Stimulated activated CD8-positive, alpha-beta memory T cell treated with anti-CD3 and anti-CD28 coated beads, Interleukin-7, amount 100 ng/mL, for 1 hour (primary cell): ENCODE data around the gene SMAP1.

ENCODE experiments used
- DNase-seq, 2 donors: peaks; one replicate each; pipeline ENCODE4 v3.0.0-alpha.2; 2020; ENCODE audit warnings: low read depth in 2 of 2

Gene SMAP1

DNA sequence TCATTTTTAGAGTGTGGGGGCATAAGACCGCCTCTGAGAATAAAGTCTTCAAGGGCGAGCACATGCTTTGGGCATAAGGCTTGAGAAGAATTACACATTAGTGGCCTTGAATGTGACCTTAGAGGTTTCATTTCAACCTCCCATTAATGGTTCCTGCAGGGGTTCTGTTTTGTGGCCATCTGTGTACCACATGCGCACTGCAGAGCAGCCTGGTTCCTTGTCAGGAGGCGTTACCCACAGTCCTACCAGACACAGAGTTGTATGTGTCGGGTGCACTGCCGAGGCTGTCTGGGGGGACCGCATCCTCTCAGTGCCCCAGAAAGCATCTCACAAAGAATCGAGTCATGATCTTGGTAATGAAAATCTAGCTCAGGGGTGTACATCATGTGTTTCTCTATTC lies 173.4 kb downstream of the SMAP1 start:
- no peak for DNase-seq

DNA sequence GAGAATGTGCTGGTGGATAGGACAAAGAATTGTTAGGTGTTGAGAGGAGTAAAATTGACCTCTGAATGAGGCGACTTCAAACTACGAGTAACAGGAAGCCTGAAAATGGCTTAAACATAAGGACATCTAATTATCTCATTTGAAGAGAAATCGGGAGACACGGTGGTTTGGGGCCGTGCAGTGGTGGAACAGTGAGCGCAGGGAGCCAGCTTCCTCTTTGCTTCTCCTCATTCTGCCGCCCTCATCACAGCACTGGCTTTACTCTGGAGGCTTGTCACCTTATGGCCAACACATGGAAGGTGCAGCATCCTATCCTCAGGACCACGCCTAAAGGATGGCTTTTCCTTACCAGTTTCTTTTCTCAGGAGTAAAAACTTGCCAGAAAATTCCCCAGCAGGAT lies 174.9 kb downstream of the SMAP1 start:
- no peak for DNase-seq

DNA sequence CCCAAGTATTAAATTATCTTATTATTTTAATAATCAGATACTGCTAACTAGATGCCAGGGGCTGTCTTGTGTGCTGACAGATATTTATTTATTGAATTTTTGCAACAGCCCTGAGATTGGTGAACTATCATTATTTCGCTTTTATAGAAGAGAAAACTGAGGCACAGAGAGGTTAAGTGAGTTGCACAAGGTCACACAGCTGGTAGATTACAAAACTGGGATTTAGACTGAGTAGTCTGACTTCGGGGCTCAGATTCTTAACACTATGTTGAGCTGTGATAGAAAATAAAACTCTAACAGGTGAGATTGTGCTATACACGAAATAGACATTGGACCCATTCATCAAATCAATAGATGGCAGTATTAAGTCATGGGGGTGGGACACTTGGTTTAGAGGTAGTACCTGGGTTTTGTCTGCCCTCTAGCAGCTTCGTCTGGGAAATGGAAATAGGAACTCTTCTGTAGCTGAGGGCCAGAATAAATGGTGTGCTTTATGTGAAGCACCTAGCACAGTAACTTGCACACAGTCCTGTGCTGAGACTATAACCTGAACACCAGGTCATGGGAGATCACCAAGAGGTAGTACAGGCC lies 175.7 kb downstream of the SMAP1 start:
- no peak for DNase-seq

DNA sequence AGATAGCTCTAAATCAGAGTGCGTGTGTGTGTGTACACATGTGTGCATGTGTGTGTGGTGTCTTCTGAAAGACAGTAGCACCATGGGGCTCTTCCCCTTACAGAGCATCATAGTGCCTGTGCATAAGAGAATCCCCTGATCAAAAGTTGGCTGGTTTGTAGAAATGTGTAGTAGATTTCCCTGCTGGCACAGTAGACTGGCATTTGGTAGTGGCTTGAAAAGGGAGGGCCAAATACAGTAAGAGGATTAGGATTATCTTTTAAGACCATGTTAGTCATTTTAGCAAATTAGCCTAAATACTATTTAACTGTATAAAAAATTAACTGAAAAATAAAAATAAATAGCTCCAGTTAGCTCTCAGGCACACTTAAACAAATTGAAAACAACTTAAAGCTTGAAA lies 176.6 kb downstream of the SMAP1 start:
- DNase-seq = no peak

DNA sequence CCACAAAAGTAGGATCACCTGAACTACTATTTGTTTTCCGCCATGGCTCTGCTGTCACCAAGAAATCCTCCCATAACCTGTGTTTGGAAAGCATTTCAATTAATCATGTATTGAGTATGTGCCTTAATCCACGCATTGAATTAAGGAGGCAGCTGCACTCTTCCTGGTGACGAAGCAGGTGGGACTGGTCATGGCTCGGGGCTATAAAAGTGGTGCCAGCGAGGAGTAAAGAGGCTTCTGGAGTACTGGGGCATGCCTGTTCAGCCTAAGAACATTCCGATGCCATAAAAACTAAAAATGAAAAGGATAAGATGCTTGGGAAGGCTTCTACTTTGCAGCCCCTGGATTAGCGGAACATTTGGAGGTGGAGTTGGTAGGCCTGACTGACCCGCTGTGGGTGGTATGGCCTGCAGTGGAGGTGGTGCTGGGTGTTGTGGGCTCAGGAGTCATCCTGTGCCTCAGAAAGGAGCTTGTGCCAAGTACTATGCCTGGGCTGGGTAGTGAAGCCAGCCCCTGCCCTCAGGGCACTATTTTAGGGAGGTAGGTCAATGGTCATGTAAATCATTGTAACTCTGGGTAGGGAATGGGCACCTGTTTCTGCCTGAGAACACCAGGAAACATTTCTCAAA lies 178.6 kb downstream of the SMAP1 start:
- DNase-seq = no peak

DNA sequence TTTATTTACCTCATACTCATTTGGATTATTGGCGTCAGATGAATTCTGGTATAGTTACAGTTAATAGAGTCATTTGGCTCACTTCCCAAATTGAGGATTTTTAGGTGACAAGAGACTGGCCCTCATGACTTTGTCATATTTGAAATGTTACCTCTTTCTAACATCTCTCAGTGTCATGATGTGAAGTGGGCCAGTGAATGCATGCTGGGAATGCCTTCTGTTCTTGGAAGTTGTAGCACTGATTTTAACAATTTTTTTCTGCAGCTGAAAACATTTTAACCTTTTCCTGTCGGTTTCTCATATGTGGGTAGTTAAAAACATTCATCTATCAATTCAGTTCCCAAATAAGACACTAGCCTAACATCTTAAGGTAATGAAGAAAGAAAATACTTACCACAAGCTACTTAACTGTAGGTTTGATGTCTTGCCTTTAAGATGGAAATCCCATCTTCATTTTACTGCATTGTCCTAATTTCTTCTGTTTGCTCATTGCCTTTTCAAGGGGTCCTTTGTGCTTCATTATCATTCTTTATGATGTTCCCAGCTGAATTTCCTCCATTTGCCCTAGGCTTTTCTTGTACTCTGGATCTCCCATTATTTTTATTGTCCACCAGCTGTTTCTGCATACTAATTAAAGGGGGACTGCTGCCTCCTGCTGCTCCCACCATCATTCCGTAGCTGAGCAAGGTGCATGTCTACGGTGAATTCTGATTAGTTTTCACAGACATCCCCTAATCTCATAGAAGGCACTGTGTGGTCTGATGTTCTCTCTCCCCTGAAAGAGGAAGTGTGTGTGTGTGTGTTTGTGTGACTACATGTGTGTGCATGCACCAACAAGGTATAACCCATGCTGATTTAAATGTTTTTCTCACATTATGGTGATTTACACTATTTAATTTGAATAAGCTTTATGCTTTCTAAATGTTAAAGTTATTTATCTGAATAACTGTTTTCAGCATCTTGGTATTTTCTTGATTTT lies 179.7 kb downstream of the SMAP1 start:
- no peak for DNase-seq

DNA sequence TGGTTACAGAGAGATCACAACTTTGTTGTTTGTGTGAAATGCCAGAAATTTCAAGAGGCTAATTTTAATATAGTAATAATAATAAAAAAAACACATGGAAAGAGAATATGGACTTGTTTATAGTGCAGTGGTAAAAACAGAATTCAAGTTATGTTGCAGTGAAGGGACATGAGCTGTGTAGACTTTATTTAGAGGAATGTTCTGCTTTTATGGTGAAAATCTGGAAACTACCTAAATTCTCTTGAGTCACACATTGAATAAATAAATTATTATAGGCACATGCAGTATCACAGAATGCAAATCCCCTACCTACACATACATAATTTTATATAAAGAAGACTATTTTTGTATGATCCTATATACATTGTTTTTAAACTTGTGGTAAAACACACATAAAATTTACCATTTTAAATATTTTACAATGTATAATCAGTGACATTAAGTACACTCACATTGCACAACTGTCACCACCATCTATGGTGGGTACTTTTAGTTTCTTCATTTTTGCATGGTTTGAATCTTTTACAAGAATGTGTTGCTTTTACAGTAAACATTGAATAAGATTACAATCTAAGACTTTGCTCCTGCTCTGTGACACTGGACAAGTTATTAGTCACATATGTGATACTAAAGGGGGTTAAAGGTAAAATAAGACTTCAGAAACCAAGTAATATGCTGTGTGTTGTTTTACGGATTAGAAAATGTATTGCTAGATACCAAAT lies 181.8 kb downstream of the SMAP1 start:
- DNase-seq = no peak

DNA sequence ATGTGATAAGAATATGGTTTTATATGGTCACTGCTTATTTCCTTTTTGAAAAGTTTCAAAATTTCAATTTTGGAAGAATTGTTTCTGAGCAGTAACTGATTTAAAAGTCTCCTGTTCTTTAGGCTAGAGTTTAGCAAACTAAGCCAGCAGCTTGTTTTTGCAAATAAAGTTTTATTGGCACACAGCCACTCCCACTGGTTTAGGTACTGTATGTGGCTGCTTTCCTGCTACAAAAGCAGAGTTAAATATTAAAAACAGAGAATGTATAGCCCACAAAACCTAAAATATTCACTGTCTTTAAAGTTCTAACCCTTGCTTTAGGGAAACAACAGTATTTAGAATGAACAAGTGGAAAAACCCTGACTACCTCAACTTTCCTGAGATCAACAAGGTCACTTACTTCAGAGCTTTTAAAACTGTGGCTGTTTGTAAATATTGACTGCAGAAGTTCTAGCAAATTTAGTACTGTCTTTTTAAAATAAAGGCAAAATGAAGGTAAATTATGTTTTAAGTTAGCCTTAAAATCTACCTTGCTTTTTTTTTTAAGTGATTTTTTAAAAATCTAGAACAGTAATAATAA lies 185.1 kb downstream of the SMAP1 start:
- no peak for DNase-seq

DNA sequence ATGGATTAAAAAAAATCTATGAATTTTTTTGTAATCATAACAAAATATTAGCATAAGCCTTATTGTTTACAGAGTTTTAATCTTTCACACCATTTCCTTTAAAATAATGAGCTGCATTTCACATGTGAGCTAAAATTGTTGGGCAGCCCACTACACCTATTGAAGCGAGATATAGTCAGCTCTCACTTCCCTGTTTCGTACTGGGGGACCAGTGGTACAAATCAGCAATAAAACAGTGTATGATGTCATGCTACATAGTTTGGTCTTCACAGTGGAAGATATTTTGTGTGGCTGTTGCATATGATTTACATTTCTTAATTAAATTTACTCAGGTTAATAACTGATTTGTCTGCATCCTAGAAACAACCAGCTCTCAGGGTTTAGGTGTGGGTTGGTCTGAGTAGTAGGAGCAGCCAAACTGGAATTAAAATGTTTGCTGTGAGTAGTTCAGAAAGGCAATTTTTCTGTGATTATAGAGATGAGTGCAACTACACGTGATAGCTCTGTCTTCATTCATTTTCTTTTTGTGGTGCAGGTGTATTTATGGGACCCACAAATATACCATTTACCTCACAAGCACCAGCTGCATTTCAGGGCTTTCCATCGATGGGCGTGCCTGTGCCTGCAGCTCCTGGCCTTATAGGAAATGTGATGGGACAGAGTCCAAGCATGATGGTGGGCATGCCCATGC lies 189.8 kb downstream of the SMAP1 start:
- DNase-seq = no peak

DNA sequence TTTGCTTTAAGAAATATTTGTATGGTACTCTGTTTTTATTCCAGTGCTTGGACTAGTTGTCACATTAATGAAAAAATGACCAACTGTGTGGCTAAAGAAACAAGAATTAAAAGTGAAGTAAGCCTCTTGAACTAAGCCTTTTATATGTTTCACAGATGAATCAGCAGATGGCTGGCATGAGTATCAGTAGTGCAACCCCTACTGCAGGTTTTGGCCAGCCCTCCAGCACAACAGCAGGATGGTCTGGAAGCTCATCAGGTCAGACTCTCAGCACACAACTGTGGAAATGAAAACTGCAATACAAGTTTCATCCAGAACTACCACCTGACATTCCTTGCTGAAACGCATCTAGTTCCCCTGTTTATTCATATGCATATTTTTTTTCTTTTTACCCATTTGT lies 192.4 kb downstream of the SMAP1 start:
- DNase-seq = no peak

DNA sequence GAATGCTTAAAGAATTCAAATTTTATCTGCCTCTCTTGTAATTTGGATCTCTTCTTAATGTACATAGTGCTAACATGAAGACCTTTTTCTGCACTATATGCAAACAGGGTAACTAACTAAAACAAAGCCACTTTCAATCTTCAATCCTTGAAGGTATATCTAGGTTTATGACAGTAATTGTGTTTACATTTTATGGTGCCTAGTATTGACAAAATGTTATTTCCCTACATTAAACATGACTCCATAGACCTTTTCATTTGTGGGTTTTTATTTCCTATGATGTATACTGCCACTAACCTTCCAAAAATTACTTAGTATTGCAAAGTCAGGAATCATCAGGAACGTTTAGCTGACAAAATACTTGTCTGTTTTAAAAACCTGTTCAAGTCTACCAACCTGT lies 193.2 kb downstream of the SMAP1 start:
- DNase-seq = no peak

DNA sequence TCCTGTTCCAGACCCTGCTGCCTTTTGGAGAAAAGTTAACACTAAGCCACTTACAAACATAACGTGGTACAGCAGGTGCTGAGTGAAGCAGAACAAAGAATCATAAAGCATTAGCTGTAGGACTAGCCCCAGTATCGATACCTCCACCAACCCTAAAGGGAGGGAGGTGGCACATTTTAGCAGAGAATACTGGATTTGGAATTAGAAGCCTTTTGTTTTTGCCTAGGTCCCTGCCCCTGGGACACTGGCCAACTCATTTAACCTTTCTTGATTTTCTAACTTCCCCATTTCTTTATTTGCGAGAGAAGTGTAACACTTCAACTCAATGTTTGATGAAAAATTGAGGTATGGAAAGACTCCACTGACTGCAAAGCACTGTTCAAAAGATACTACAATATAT lies 195.7 kb downstream of the SMAP1 start:
- no peak for DNase-seq

DNA sequence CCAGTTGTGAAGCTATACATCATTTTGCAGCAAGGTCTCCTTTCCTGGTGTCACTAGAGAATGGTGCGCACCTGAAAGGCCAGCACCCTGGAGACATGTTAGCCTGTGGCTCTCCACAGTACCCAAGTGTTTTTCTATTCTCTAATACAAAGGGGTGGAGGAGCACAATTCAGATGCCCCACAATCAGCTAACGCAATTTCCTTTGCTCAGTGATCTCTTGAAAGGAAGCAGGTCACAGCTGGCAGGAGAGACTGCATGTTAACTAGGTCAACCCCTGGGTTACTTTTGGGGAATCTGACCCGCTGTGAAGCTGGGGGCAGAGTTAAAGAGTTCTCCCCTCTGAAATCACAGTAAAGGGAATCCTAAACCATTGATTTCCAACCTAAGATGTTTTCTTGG lies 196.7 kb downstream of the SMAP1 start:
- no peak for DNase-seq

DNA sequence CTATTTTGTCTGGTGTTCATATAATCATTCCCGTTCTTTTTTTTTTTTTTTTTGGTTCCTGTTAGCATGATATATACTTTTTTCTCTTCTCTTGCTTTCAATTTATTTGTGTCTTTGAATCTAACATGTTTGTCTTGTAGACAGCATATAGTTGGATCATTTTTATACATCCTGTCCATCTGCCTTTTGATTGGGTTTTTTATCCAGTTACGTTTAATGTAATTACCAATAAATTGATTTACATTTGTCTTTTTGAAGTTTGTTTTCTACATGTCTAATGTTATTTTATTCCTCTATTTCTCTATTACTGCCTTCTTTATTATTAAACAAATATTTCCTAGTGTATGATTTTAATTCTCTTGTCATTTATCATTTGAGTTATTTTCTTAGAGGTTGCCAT lies 204.8 kb downstream of the SMAP1 start:
- DNase-seq = no peak

DNA sequence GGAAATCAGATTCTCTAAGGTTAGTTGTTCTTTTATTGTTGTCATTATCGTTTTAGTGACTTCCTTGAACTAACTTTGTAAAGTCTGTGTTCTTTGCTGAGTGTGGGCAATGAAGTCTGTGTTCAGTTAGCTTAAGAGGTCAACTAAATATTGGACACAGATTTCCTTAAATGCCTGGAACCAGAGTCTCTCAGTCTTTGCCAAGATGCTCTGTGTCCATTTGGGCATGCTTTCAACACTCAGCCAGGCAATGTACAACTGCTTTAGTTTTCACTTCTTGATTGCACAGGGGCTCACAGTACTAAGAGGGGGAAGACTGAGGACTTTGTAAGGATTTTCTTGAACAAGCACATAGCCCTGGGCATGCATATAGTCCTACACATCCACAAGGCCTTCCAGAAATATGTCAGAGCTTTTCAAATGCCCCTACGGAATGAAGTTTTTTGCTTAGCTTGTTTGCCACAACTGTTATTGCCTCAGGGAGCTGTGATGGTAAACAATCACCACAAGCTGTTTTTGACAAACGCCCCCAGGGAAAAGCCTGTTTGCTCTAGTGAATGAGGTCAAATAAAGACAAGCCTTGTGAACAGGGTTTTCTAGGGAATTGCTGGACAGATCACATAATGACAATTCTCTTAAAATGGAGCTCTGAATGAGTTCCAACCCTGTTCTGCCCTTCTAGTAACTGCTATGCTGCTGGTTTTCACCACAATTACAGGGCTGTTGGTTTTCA lies 206.7 kb downstream of the SMAP1 start:
- DNase-seq = no peak

DNA sequence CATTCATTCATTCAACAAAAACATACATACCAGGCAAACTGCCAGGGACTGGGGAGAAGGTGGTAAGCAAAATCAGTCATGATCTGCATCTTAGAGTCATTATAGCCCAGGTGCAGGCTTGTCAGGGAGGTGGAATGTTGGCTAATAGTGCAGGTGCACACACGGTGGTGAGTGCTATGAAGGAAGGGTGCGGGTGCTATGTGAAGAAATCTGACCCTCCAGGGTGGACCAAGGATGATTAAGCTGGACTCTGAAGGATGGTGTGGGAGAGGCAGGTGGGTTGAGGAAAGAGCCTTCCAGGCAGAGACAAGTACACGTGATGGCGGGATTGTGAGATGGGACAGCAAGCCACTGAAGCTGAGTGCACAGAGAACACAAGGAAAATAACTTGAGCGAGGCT lies 211.8 kb downstream of the SMAP1 start:
- no peak for DNase-seq

DNA sequence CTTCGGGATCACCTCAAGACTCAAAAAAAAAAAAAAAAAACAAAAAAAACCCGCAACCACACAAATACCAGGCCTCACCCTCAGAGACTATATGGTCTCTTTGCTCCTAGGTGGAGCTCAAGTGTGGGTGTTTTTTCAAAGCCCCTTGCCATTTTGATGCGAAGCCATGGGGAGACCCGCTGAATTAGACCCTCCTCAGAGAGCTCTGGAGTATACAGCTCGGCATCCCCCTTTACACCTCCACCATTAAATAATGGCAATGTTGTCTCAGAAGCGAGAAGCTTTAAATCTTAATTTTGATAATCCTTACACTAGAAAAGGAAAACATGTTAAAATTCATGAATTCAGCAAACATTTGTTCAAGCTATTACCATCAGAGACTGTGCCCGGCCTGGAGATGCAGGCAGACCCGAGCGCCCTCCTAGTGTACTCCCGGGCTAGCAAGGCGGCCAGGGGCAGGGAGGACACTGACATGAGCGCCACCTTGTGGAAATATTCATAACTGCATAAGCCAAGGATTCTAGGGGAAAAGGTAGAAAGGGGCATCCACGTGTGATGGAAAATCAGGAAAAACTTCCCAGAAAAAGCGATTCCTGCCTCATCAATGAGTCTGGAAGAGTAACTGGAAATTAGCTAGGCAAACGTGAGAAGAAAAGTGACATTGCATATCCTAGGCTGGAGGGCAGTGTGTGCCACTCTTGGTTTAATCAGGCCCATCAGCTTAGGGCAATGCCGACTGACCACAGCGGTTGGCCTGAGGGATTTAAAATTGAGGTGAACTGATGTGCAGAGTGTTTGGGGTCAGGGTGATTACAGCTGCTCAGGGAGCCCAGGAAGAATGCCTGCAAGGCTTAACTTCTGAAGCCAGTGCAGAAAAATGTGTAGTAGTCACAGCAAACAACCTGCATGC lies 216.6 kb downstream of the SMAP1 start:
- DNase-seq = peak; percentile 20 to 25

DNA sequence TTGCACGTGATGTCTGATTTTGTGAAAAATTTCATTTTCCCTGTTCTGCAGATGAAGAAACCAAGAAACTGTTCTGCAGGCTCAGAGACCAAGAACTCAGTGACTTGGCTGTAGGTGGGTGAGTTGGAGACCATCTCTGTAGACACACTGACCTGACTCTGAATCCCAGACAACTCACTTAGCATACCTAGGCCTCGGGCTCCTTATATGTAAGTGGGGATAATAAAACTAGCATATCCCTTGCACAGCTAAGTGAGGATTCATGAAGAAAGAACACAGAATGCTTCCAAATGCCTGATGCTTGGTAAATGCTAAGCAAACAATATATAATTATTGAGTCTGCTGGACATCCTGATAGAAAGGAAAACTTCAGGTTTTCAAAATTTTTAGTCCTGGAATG lies 218.4 kb downstream of the SMAP1 start:
- DNase-seq = no peak

DNA sequence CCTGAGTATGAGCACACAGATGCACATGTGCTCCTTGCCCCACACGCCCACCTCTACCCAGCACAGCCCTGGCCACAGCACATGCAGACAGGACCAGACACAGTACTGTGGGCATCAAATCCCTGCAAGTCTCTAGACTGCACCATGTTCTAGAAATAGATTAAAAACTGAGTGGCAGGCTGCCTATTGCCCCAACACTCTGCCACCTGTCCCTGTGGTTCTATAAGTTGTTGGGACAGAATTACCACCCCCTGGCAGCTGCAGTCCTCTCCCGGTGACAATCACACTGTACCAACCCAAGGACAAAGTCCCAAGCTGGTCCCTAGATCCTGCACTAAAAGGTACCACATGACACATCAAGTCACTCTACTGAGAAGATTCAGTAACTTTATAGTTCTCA lies 219.0 kb downstream of the SMAP1 start:
- no peak for DNase-seq

DNA sequence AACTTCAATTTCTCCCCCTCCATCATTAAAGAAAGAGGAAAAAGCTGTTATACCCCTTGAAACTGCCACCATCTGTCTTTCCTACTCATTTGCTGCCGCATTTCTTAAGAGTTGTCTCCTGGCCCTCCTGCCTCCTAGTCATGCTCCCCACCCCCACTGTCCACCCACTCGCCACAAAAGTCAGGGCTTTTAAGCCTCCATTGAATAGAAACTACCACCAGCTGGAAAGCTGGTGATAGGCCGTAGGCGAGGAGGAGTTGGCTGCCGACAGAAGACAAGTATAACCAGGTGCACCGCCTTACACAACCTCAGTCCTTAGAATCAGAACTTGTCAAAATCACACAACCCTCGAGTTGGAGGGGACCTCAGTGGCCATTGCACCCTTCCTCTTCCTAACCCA lies 221.6 kb downstream of the SMAP1 start:
- no peak for DNase-seq
